Natural killer cell (primary cell): ENCODE results near the gene SNRK. TPM values are rescaled to one million over a fixed set of nuclear protein-coding genes. Genes with fewer than 3 reads are reported as not detected.

Experiments
- ATAC-seq, 3 donors: fragments of 150-1000 bp in 2 of 3; fragments of 200-7000 bp in 1 of 3; cut with Tn5 transposase; 1 replicate in 1 of 3; 2 replicates in 2 of 3; pipeline ENCODE4 v1.10.0; 2021; ENCODE audit warnings: mild to moderate bottlenecking in 2 of 3, moderate library complexity in 2 of 3
- DNase-seq, 2 donors: peaks; one replicate each; pipeline versions ENCODE4 v3.0.0 to v3.0.0-alpha.2; 2013 to 2021; ENCODE audit warnings: mixed read lengths in 1 of 2
- H3K27ac ChIP-seq: one replicate; pipeline ENCODE4 v1.5.1; 2013; ENCODE audit warnings: mild to moderate bottlenecking, low read length
- H3K27me3 ChIP-seq: one replicate; pipeline ENCODE4 v1.6.1; 2013; ENCODE audit warnings: low read length; ENCODE audit not compliant: control insufficient read depth, insufficient read depth
- H3K36me3 ChIP-seq: one replicate; pipeline ENCODE4 v1.6.1; 2013; ENCODE audit warnings: low read length; ENCODE audit not compliant: control insufficient read depth, insufficient read depth
- H3K4me1 ChIP-seq: one replicate; pipeline ENCODE4 v1.6.1; 2013; ENCODE audit warnings: low read length; ENCODE audit not compliant: control insufficient read depth, insufficient read depth
- H3K4me3 ChIP-seq: one replicate; pipeline ENCODE4 v1.5.1; 2013; ENCODE audit warnings: low read length
- H3K9me3 ChIP-seq: one replicate; pipeline ENCODE4 v1.6.1; 2013; ENCODE audit warnings: low read length; ENCODE audit not compliant: control insufficient read depth, insufficient read depth
- H3K27ac Mint-ChIP-seq, 2 donors: one replicate each; pipeline ENCODE4 v1.8.0; 2022; ENCODE audit warnings: mild to moderate bottlenecking in 2 of 2, mixed read lengths in 2 of 2, moderate library complexity in 1 of 2
- H3K27me3 Mint-ChIP-seq, 2 donors: one replicate each; pipeline ENCODE4 v1.8.0; 2022; ENCODE audit warnings: low read depth in 2 of 2, mixed read lengths in 2 of 2
- H3K36me3 Mint-ChIP-seq: one replicate; pipeline ENCODE4 v1.8.0; 2022; ENCODE audit warnings: mixed read lengths
- H3K4me1 Mint-ChIP-seq, 2 donors: one replicate each; pipeline ENCODE4 v1.8.0; 2022; ENCODE audit warnings: mixed read lengths in 2 of 2
- H3K4me3 Mint-ChIP-seq: one replicate; pipeline ENCODE4 v1.8.0; 2022; ENCODE audit warnings: mild to moderate bottlenecking, moderate library complexity, mixed read lengths
- H3K9me3 Mint-ChIP-seq, 2 donors: one replicate each; pipeline ENCODE4 v1.8.0; 2022; ENCODE audit warnings: mixed read lengths in 2 of 2
- WGBS: methylation state at CpG from one replicate; pipeline ENCODE4 v1.1.7; 2013; ENCODE audit warnings: missing lambda C conversion rate; ENCODE audit not compliant: insufficient coverage; 5-methylcytosine and 5-hydroxymethylcytosine counted together
- intact Hi-C: fragments of 100-400 bp; cut with micrococcal nuclease; formaldehyde crosslinking; loops from one replicate; pipeline ENCODE4 v1.14.2; 2022
- total RNA-seq, 4 donors: library from RNA; stranded (reverse); fragments of 120-200 nt in 1 of 4; gene quantifications; one replicate each; pipeline versions ENCODE4 v1.2.3 to v1.2.4, GENCODE V29; 2013 to 2022
- TF ChIP-seq, protein P1 (sequence below): fragments of 200-600 bp; IDR thresholded peaks from one replicate; pipeline ENCODE4 v1.8.0; 2022; ENCODE audit warnings: antibody characterized with exemption

SNRK gene
- total RNA-seq, 3 donors from 2014 or later (not counting 1 experiment from before 2014, with no cell fraction given) = 177 to 209 (median 186) TPM

DNA sequence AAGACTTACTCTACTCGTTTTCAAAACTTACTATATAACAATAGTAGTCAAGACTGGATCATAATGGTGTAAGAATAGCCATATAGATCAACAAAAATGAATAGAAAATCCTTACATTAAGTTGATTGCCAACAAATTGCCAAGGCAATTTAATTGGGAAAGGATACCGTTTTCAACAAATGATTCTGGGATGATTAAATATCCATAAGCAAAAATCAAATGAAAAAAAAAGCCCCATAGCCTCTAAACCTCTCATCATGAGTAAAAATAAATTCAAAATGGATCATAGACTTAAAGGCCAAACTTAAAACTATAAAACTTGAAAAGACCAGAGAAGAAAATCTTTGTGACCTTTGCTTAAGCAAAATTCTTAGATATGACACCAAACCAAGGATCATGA is 5.3 kb upstream of the SNRK start:
- Mint-ChIP-seq H3K36me3 (no peaks in the 10 kb centered on the region), H3K9me3 (no peaks in the 10 kb centered on the region), H3K4me3 (no peak overlapping the region), H3K27ac (no peak overlapping the region), H3K4me1 (peaks cover 5 to 12% of the 10 kb centered on the region in 2 donors), H3K27me3 (peaks cover 9 to 19% of the 10 kb centered on the region in 2 donors)
- Histone ChIP-seq H3K9me3 (no peaks in the 10 kb centered on the region), H3K36me3 (no peaks in the 10 kb centered on the region), H3K4me3 (no peak overlapping the region), H3K27ac (no peak overlapping the region), H3K4me1 (peaks cover 6% of the 10 kb centered on the region), H3K27me3 (no peaks in the 10 kb centered on the region)
- no peak for DNase-seq
- TF ChIP-seq, protein P1, sequence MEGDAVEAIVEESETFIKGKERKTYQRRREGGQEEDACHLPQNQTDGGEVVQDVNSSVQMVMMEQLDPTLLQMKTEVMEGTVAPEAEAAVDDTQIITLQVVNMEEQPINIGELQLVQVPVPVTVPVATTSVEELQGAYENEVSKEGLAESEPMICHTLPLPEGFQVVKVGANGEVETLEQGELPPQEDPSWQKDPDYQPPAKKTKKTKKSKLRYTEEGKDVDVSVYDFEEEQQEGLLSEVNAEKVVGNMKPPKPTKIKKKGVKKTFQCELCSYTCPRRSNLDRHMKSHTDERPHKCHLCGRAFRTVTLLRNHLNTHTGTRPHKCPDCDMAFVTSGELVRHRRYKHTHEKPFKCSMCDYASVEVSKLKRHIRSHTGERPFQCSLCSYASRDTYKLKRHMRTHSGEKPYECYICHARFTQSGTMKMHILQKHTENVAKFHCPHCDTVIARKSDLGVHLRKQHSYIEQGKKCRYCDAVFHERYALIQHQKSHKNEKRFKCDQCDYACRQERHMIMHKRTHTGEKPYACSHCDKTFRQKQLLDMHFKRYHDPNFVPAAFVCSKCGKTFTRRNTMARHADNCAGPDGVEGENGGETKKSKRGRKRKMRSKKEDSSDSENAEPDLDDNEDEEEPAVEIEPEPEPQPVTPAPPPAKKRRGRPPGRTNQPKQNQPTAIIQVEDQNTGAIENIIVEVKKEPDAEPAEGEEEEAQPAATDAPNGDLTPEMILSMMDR = no peak
- intact Hi-C loops = no loop called here
- ATAC-seq = no peak
- 100% methylated on average over 1 of the region's 2 CpGs for WGBS

DNA sequence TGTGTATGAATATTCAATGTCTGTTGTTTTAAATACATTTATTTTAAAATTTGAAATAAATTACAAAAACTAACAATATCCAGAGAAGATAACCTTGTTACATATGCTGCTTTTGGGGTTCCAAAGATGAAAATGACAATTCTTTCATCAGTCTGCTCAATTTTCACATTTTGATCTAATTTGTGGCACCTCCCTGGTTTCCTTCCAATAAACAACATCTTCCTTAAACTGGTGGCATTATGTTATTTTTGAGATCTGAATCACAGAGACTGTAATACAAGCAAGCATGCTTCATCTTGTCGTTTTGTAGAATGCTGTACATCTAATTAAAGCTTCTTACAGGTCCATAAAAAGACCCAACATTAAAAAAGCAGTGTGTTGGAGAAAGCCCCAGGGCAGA is 2.2 kb upstream of the SNRK start:
- H3K36me3 Mint-ChIP-seq = no peaks in the 10 kb centered on the region
- no peak overlapping the region for H3K27ac Mint-ChIP-seq
- no peaks in the 10 kb centered on the region for H3K27me3 ChIP-seq
- H3K27me3 Mint-ChIP-seq = peaks cover 7 to 9% of the 10 kb centered on the region in 2 donors
- H3K27ac ChIP-seq = no peak overlapping the region
- H3K9me3 Mint-ChIP-seq = no peaks in the 10 kb centered on the region
- no peak overlapping the region for H3K4me3 Mint-ChIP-seq
- no peak overlapping the region for H3K4me3 ChIP-seq
- H3K9me3 ChIP-seq = no peaks in the 10 kb centered on the region
- ATAC-seq (no peak), DNase-seq (no peak)
- no peaks in the 10 kb centered on the region for H3K36me3 ChIP-seq
- peaks cover 18 to 27% of the 10 kb centered on the region in 2 donors for H3K4me1 Mint-ChIP-seq
- no CpG with 5 or more reads among the region's 1 CpG for WGBS
- TF ChIP-seq, protein P1 = no peak
- peaks cover 12% of the 10 kb centered on the region for H3K4me1 ChIP-seq
- intact Hi-C loops = no loop called here

DNA sequence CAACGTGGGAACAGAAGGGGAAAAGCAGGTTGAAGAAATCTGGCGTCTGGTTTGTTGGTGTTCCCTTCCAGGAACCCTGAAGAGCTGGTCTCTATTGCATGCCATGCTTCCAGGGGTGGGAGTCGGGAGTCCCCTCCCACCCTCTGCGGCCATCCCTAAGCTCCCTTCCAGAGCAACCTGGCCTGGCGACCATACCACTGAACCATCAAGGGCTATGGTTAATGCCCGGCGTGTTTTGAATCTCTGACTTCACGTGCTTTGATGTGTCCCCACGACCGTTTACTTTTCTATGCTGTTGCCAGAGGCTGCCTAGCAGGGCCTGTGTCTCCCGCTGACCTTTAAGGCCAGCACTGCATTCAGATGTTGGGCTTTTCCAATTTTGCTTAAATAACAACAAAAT is 696 bp upstream of the SNRK start:
- peaks cover 11% of the 10 kb centered on the region for H3K36me3 ChIP-seq
- Mint-ChIP-seq H3K4me1 (peaks cover 33 to 42% of the 10 kb centered on the region in 2 donors), H3K27me3 (peaks cover 0 to 2% of the 10 kb centered on the region in 2 donors), H3K36me3 (no peaks in the 10 kb centered on the region), H3K27ac (peak overlapping the region; percentile 86 to 94), H3K9me3 (no peaks in the 10 kb centered on the region), H3K4me3 (peak overlapping the region; percentile 87)
- ATAC-seq (no peak), DNase-seq (no peak)
- H3K27ac ChIP-seq = peak overlapping the region; percentile 92
- no peaks in the 10 kb centered on the region for H3K27me3 ChIP-seq
- intact Hi-C loops = loop anchor here (2.0 to 5.0 kb wide), 6 partner anchors 61 to 273 kb away; no protein-coding TSS in a partner anchor
- no peaks in the 10 kb centered on the region for H3K9me3 ChIP-seq
- peaks cover 23% of the 10 kb centered on the region for H3K4me1 ChIP-seq
- no peak overlapping the region for H3K4me3 ChIP-seq
- 85% methylated on average over 11 of the region's 11 CpGs for WGBS
- TF ChIP-seq, protein P1 = no peak
